H1 (cell line): ENCODE data around the gene RTKN2. TPM values are rescaled to one million over a fixed set of nuclear protein-coding genes. Genes with fewer than 3 reads are reported as not detected.

Experiments used
- CTCF ChIA-PET: fragments of 300-600 bp; sonication (Branson Sonifier 250); formaldehyde crosslinking; loops from one replicate; lab custom pipeline; 2021; ENCODE audit not compliant: partially characterized antibody; lab: Charles Lee
- POLR2A ChIA-PET: fragments of 300-600 bp; sonication (Branson Sonifier 250); formaldehyde crosslinking; loops from one replicate; lab custom pipeline; 2021; ENCODE audit warnings: inconsistent platforms; ENCODE audit not compliant: partially characterized antibody; lab: Charles Lee
- DNase-seq, 2 experiments: peaks; one replicate each; pipeline versions ENCODE4 v3.0.0 to v3.0.0-alpha.2; 2010 to 2022; ENCODE audit warnings: low spot score in 2 of 2, low read depth in 1 of 2, mixed read lengths in 1 of 2
- FAIRE-seq: peaks from 2 replicates; lab custom pipeline; 2011; peaks lifted over from hg19 to GRCh38; lab: Jason Lieb, UNC
- H2AFZ ChIP-seq: 2 replicates; pipeline ENCODE4 v1.8.1; 2012; ENCODE audit warnings: low read length, inconsistent platforms
- H2AK5ac ChIP-seq: 2 replicates; pipeline ENCODE4 v1.6.1; 2013; ENCODE audit warnings: low read depth, low read length
- H2BK120ac ChIP-seq: replicated peaks from 2 replicates; pipeline ENCODE3; 2013; ENCODE audit warnings: low read depth, low read length, inconsistent platforms
- H2BK12ac ChIP-seq: 2 replicates; pipeline ENCODE4 v1.6.1; 2013; ENCODE audit warnings: low read depth, low read length
- H2BK15ac ChIP-seq: 2 replicates; pipeline ENCODE4 v1.6.1; 2013; ENCODE audit warnings: low read length
- H2BK20ac ChIP-seq: 2 replicates; pipeline ENCODE4 v1.6.1; 2013; ENCODE audit warnings: low read length
- H2BK5ac ChIP-seq: 2 replicates; pipeline ENCODE4 v1.6.1; 2013; ENCODE audit warnings: low read depth, low read length
- H3K14ac ChIP-seq: 2 replicates; pipeline ENCODE4 v1.6.1; 2013; ENCODE audit warnings: inconsistent platforms; ENCODE audit not compliant: insufficient read length
- H3K18ac ChIP-seq: 2 replicates; pipeline ENCODE4 v1.6.1; 2013; ENCODE audit warnings: low read length; ENCODE audit errors: extremely low read depth
- H3K23ac ChIP-seq: 2 replicates; pipeline ENCODE4 v1.6.1; 2013; ENCODE audit warnings: inconsistent platforms; ENCODE audit not compliant: insufficient read length
- H3K23me2 ChIP-seq: 2 replicates; pipeline ENCODE4 v1.6.1; 2013; ENCODE audit warnings: low read depth, low read length
- H3K27ac ChIP-seq: 2 replicates; pipeline ENCODE4 v1.6.1; 2011; ENCODE audit warnings: low read depth, low read length, inconsistent platforms
- H3K27me3 ChIP-seq, 4 experiments: replicated peaks in 1 of 4; 1 replicate in 1 of 4; 2 replicates in 3 of 4; pipeline versions ENCODE4 v1.6.1 to v1.8.1; 2011 to 2013; ENCODE audit warnings: low read length in 3 of 4, mild to moderate bottlenecking in 3 of 4, inconsistent platforms in 2 of 4, mixed read lengths in 2 of 4, moderate library complexity in 1 of 4; ENCODE audit not compliant: control insufficient read depth in 3 of 4, insufficient read depth in 3 of 4; ENCODE audit errors: extremely low read depth in 1 of 4
- H3K36me3 ChIP-seq, 4 experiments: 2 replicates each; pipeline versions ENCODE4 v1.6.1 to v1.8.1; 2011 to 2013; ENCODE audit warnings: mild to moderate bottlenecking in 4 of 4, low read length in 3 of 4, moderate library complexity in 2 of 4, control low read depth in 1 of 4, inconsistent platforms in 1 of 4; ENCODE audit not compliant: insufficient read depth in 4 of 4, control insufficient read depth in 2 of 4
- H3K4ac ChIP-seq: replicated peaks from 2 replicates; pipeline ENCODE3; 2013; ENCODE audit warnings: low read length, low read depth, mixed read lengths, inconsistent platforms; ENCODE audit not compliant: insufficient read length
- H3K4me1 ChIP-seq, 4 experiments: replicated peaks in 1 of 4; 1 replicate in 1 of 4; 2 replicates in 3 of 4; pipeline versions ENCODE4 v1.6.1 to v1.8.1; 2011 to 2013; ENCODE audit warnings: low read length in 3 of 4, inconsistent platforms in 2 of 4, mixed read lengths in 1 of 4; ENCODE audit not compliant: insufficient read depth in 4 of 4, control insufficient read depth in 3 of 4
- H3K4me2 ChIP-seq, 2 experiments: 2 replicates each; pipeline versions ENCODE4 v1.6.1 to v1.8.1; 2011 to 2013; ENCODE audit warnings: low read depth in 2 of 2, low read length in 2 of 2, control low read depth in 1 of 2, inconsistent platforms in 1 of 2, mild to moderate bottlenecking in 1 of 2; ENCODE audit not compliant: insufficient read depth in 1 of 2
- H3K4me3 ChIP-seq, 4 experiments: fragments of 200-600, 300-600 bp in 1 of 4; sonication (generic), shearing (Covaris generic), sonication (Bioruptor Twin) in 1 of 4; 2 replicates each; pipeline versions ENCODE4 v1.5.1 to v1.8.1; 2011 to 2016; ENCODE audit warnings: low read length in 4 of 4, low read depth in 3 of 4, control low read depth in 2 of 4, inconsistent platforms in 2 of 4, mild to moderate bottlenecking in 2 of 4, mixed read lengths in 1 of 4, moderate library complexity in 1 of 4; ENCODE audit not compliant: insufficient read depth in 2 of 4; ENCODE audit errors: extremely low read depth in 1 of 4
- H3K56ac ChIP-seq: replicated peaks from 2 replicates; pipeline ENCODE3; 2013; ENCODE audit warnings: low read depth, mild to moderate bottlenecking, mixed read lengths, low read length, inconsistent platforms; ENCODE audit not compliant: insufficient read length
- H3K79me1 ChIP-seq: 2 replicates; pipeline ENCODE4 v1.6.1; 2013; ENCODE audit warnings: low read depth, low read length, control low read depth
- H3K79me2 ChIP-seq, 2 experiments: 2 replicates each; pipeline versions ENCODE4 v1.6.1 to v1.8.1; 2012 to 2013; ENCODE audit warnings: low read length in 2 of 2, mild to moderate bottlenecking in 2 of 2, inconsistent platforms in 1 of 2; ENCODE audit not compliant: insufficient read depth in 2 of 2, control insufficient read depth in 1 of 2
- H3K9ac ChIP-seq, 4 experiments: replicated peaks in 1 of 4; 1 replicate in 1 of 4; 2 replicates in 3 of 4; pipeline versions ENCODE4 v1.6.1 to v1.8.1; 2011 to 2013; ENCODE audit warnings: low read depth in 3 of 4, low read length in 3 of 4, control low read depth in 2 of 4, mild to moderate bottlenecking in 2 of 4, moderate library complexity in 2 of 4, inconsistent platforms in 1 of 4; ENCODE audit errors: extremely low read depth in 1 of 4
- H3K9me3 ChIP-seq, 2 experiments: 2 replicates each; pipeline versions ENCODE4 v1.6.1 to v1.8.1; 2012 to 2013; ENCODE audit warnings: mild to moderate bottlenecking in 2 of 2, moderate library complexity in 2 of 2, control low read depth in 1 of 2, inconsistent platforms in 1 of 2, low read depth in 1 of 2, low read length in 1 of 2, mixed read lengths in 1 of 2; ENCODE audit not compliant: insufficient read depth in 2 of 2
- H4K20me1 ChIP-seq, 2 experiments: replicated peaks in 1 of 2; 2 replicates each; pipeline versions ENCODE3 to v1.8.1; 2011 to 2013; ENCODE audit warnings: inconsistent platforms in 2 of 2, low read length in 2 of 2, mild to moderate bottlenecking in 1 of 2; ENCODE audit not compliant: insufficient read depth in 2 of 2, control insufficient read depth in 1 of 2
- H4K5ac ChIP-seq: 2 replicates; pipeline ENCODE4 v1.6.1; 2013; ENCODE audit warnings: low read length, low read depth, mixed read lengths, inconsistent platforms; ENCODE audit not compliant: insufficient read length
- H4K8ac ChIP-seq: 2 replicates; pipeline ENCODE4 v1.8.0; 2013; ENCODE audit warnings: mild to moderate bottlenecking, moderate library complexity, low read length, inconsistent platforms; ENCODE audit not compliant: insufficient read depth; ENCODE audit errors: extremely low read depth
- H4K91ac ChIP-seq: replicated peaks from 2 replicates; pipeline ENCODE3; 2013; ENCODE audit warnings: low read length, mixed read lengths, inconsistent platforms; ENCODE audit not compliant: insufficient read length
- ATF3 ChIP-seq: IDR thresholded peaks from 2 replicates; pipeline ENCODE4 v1.6.1; 2011; ENCODE audit warnings: low read depth, mild to moderate bottlenecking, low read length; ENCODE audit not compliant: insufficient read depth
- EGR1 ChIP-seq: IDR thresholded peaks from 2 replicates; pipeline ENCODE4 v1.6.1; 2011; ENCODE audit warnings: low read depth, low read length, borderline replicate concordance
- EP300 ChIP-seq, 2 experiments: IDR thresholded peaks; 1 replicate in 1 of 2; 2 replicates in 1 of 2; pipeline ENCODE4 v1.6.1; 2011 to 2012; ENCODE audit warnings: low read depth in 2 of 2, low read length in 2 of 2, mild to moderate bottlenecking in 2 of 2, borderline replicate concordance in 1 of 2, inconsistent platforms in 1 of 2, moderate library complexity in 1 of 2
- KDM4A ChIP-seq: IDR thresholded peaks from one replicate; pipeline ENCODE4 v1.7.1; 2012; ENCODE audit warnings: low read depth, mild to moderate bottlenecking, moderate library complexity, low read length, inconsistent platforms; ENCODE audit not compliant: severe bottlenecking
- NRF1 ChIP-seq: IDR thresholded peaks from 2 replicates; pipeline ENCODE4 v1.6.1; 2011; ENCODE audit warnings: mild to moderate bottlenecking, low read depth, low read length, improper control_type of control experiment
- POLR2A ChIP-seq, 2 experiments: IDR thresholded peaks; 1 replicate in 1 of 2; 2 replicates in 1 of 2; pipeline ENCODE4 v1.6.1; 2011; ENCODE audit warnings: low read depth in 2 of 2, low read length in 2 of 2, mild to moderate bottlenecking in 2 of 2; ENCODE audit errors: control extremely low read depth in 1 of 2
- SAP30 ChIP-seq: fragments of 300-600 bp; sonication (generic); IDR thresholded peaks from 2 replicates; pipeline ENCODE4 v1.7.1; 2012; ENCODE audit warnings: low read length, moderate library complexity, mild to moderate bottlenecking, inconsistent platforms; ENCODE audit not compliant: insufficient read depth, insufficient replicate concordance
- SIN3A ChIP-seq, 2 experiments: IDR thresholded peaks in 1 of 2; conservative IDR thresholded peaks in 1 of 2; 2 replicates each; pipeline ENCODE4 v1.6.1; 2011 to 2012; ENCODE audit warnings: low read length in 2 of 2, improper control_type of control experiment in 1 of 2, low read depth in 1 of 2, mild to moderate bottlenecking in 1 of 2
- TAF1 ChIP-seq: IDR thresholded peaks from 2 replicates; pipeline ENCODE4 v1.6.1; 2011; ENCODE audit warnings: mild to moderate bottlenecking, low read depth, low read length
- TCF12 ChIP-seq: IDR thresholded peaks from 2 replicates; pipeline ENCODE4 v1.6.1; 2011; ENCODE audit warnings: low read depth, mild to moderate bottlenecking, low read length
- YY1 ChIP-seq: IDR thresholded peaks from 2 replicates; pipeline ENCODE4 v1.6.1; 2011; ENCODE audit warnings: low read depth, mild to moderate bottlenecking, low read length
- WGBS, 2 experiments: shearing (Covaris generic) in 1 of 2; methylation state at CpG; one replicate each; pipeline versions ENCODE4 v1.1.6 to v1.1.7; 2013 to 2015; ENCODE audit warnings: low lambda C conversion rate in 2 of 2, mixed read lengths in 2 of 2, inconsistent platforms in 1 of 2, low coverage in 1 of 2, missing lambda C conversion rate in 1 of 2; ENCODE audit not compliant: insufficient replicate concordance in 2 of 2, insufficient coverage in 1 of 2, insufficient read length in 1 of 2; ENCODE audit errors: extremely low coverage in 1 of 2, missing lambda C conversion rate in 1 of 2; 5-methylcytosine and 5-hydroxymethylcytosine counted together
- polyA plus RNA-seq, 7 experiments: library from polyadenylated mRNA; depleted of rRNA in 3 of 7; stranded (reverse) in 5 of 7; unstranded in 2 of 7; fragments of >200 nt in 5 of 7; fragments of 200-250 nt in 2 of 7; gene quantifications; 1 replicate in 5 of 7; 2 replicates in 1 of 7; 4 replicates in 1 of 7; pipeline versions ENCODE4 v1.2.1 to v1.2.3, GENCODE V29; 2011 to 2013; ENCODE audit warnings: missing spikeins in 2 of 7, mixed read lengths in 2 of 7
- total RNA-seq: library from RNA; stranded (reverse); fragmentation: NEBNext Ultra II Directional; extraction: Animal tissue kit (Norgen Biotek cat#: 25700); gene quantifications from 2 replicates; pipeline ENCODE4 v1.2.1, GENCODE V29; 2021
- TF ChIP-seq, protein P1 (sequence below): IDR thresholded peaks from 2 replicates; pipeline ENCODE4 v1.6.1; 2012; ENCODE audit warnings: low read length, inconsistent platforms

The RTKN2 gene
- total and polyA plus RNA-seq, 2 of the 8 experiments (the other 6 are each of a cell fraction or from before 2014, with no cell fraction given) = 5.1 to 24.6 TPM

- WGBS, 2 experiments = 85% methylated on average over 4 of the region's 4 CpGs; no CpG with 5 or more reads in 1 of the 2 experiments
- no peak overlapping the region for H3K56ac ChIP-seq
- H3K79me2 ChIP-seq = no peaks in the 10 kb centered on the region
- H2BK12ac ChIP-seq = no peak overlapping the region
- no peak overlapping the region for H4K5ac ChIP-seq
- no peak overlapping the region for H3K14ac ChIP-seq
- H3K27me3 ChIP-seq = no peaks in the 10 kb centered on the region
- ChIA-PET POLR2A (no interaction called here), CTCF (no interaction called here)
- H3K36me3 ChIP-seq = no peaks in the 10 kb centered on the region
- no peak overlapping the region for H2BK120ac ChIP-seq
- H3K27ac ChIP-seq = no peak overlapping the region
- peaks cover 0 to 2% of the 10 kb centered on the region in 2 experiments; a peak in 1 of 4 replicates for H3K9me3 ChIP-seq
- H3K23ac ChIP-seq = no peak overlapping the region
- no peak overlapping the region for H2AK5ac ChIP-seq
- H3K4me1 ChIP-seq = no peaks in the 10 kb centered on the region
- H2BK15ac ChIP-seq = no peak overlapping the region
- H3K9ac ChIP-seq = no peak overlapping the region
- no peak overlapping the region for H2BK5ac ChIP-seq
- no peak overlapping the region for H3K4me2 ChIP-seq
- H3K18ac ChIP-seq = no peak overlapping the region
- no peak overlapping the region for H3K4ac ChIP-seq
- H2BK20ac ChIP-seq = no peak overlapping the region
- no peaks in the 10 kb centered on the region for H3K79me1 ChIP-seq
- H2AFZ ChIP-seq = no peak overlapping the region
- no peak overlapping the region for H4K8ac ChIP-seq
- DNase-seq (no peak), FAIRE-seq (no peak)
- H4K91ac ChIP-seq = no peak overlapping the region
- H4K20me1 ChIP-seq = peaks cover 0 to 1% of the 10 kb centered on the region in 2 experiments
- H3K23me2 ChIP-seq = no peaks in the 10 kb centered on the region
- no peak overlapping the region for H3K4me3 ChIP-seq
- TF ChIP-seq KDM4A (no peak), TCF12 (no peak), EGR1 (no peak), SAP30 (no peak), SIN3A (conservative IDR thresholded peaks at IDR 0.05 in 1 of 2, IDR thresholded peaks at IDR 0.05 in 1 of 2; ENCODE audit: low read depth in 1 of 2, low read length in 2 of 2) (no peak), NRF1 (no peak), POLR2A (IDR thresholded peaks at IDR 0.05; ENCODE audit: control extremely low read depth in 1 of 2, low read depth in 2 of 2, low read length in 2 of 2) (no peak), TAF1 (no peak), ATF3 (no peak), YY1 (no peak), EP300 (IDR thresholded peaks at IDR 0.05; ENCODE audit: borderline replicate concordance in 1 of 2, low read depth in 2 of 2, low read length in 2 of 2) (no peak)
- TF ChIP-seq, protein P1, sequence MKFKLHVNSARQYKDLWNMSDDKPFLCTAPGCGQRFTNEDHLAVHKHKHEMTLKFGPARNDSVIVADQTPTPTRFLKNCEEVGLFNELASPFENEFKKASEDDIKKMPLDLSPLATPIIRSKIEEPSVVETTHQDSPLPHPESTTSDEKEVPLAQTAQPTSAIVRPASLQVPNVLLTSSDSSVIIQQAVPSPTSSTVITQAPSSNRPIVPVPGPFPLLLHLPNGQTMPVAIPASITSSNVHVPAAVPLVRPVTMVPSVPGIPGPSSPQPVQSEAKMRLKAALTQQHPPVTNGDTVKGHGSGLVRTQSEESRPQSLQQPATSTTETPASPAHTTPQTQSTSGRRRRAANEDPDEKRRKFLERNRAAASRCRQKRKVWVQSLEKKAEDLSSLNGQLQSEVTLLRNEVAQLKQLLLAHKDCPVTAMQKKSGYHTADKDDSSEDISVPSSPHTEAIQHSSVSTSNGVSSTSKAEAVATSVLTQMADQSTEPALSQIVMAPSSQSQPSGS = no peak
Measured at GRCh38 chr10:62302760-62303159, 34.1 kb upstream of the RTKN2 start.
